ENCODE measurements around the gene C4orf50. TPM values are rescaled to one million over a fixed set of nuclear protein-coding genes. Genes with fewer than 3 reads are reported as not detected.

C4orf50 gene
- total RNA-seq, 1 donor from 2014 or later: 0.05 TPM

DNA sequence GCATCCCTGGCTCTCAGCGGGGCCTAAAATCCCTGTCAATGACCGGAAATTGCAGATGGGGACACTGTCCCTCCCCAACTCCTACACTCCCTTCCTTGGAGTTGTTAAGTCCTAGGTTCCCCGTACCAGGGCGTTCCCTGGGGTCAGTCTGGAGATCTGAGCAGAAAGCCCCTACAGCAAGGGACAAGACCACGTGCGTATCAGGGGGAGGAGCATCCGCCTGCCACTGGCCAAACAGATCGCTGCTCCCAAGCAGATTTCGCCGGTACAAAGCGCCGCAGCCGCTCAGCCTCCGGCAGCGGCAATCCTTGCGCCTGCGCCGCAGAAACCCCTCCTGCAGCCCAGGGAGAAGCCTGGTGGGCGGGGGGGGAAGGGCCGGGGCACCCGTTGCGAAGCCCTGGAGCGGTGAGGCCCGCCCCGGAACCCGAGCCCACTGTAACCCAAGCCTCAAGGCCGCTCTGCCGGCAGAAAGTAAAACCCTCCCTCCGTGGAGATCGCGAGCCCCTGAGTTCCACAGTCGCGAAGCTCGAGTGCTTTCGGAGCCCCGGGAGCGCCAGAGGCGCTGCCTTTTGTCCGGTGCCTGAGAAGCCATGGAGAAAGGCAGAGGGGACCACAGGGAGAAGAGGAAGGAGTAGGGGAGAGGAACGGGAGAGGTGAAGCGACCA lies 128.0 kb downstream of the C4orf50 start:
- no peak for DNase-seq (ENCODE audit: low spot score)

DNA sequence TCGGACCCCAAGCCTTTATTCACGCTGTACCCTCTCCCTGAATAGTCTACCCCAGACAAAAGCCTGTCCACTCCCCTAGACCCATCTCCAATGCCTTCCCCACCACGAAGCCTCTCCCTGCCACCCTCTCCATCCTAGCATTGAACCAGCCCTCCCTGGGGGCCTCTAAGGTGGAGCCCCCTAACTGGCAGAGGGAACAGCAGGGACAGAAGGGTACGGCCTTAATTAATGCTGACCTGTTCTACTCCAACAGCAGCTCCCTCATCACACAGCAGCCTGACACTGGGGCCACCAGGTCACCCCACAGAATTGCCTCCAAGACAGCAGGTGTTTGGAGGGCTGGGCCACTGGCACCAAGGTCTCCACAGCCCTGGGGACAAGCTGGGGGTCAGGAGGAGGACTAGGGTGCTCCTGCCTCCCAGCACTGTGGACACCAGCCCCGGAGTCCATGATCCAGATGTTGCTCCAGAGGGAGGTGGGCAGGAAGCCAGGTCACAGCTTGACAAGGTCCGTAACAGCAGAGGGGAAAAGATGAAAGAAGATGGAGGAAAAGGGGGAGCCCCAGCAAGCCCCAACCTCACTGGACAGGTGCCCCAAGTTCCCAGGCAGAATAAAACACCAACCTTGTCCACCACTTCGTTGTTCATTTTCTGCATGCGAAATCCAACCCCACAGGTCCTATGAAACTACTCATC lies 129.1 kb downstream of the C4orf50 start:
- DNase-seq (ENCODE audit: low spot score): no peak

DNA sequence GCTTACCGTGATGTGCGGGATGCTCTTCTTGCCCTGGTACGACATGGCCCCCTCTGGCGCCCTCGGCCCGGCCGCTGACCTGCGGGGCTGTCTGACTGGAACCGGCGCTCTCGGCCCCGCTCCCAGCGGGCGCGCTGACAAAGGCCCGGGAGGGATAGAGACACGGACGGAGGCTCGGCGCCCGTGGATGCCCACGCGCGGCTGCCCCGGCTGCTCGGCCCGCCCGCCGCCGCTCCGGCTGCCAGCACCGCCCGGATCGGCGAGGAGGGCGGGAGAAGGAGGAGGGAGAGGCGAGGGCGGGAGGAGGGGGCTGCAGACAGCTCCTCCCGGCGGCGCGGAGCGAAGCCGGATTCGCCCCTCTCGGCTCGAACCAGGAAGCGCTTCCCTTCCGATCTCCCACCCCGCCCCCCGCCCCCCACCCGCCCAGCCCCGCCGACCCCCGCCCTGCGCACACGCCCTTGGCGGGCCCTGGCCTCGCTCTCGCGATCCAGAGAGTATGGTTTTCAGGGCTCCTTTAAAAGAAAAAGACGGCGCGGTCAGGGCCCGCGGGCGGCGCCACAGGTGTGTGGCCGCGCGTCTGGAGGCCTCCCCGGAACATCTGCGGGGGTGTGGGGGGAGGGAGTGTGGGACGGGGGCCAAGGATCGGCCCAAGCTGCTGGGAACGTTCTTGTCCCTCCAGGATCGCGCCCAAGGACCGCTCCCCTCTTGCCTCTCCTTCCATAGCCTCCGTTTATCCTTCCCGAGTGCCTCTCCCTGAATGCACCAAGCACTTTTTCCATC lies 129.8 kb downstream of the C4orf50 start:
- no peak for DNase-seq (ENCODE audit: low spot score)

DNA sequence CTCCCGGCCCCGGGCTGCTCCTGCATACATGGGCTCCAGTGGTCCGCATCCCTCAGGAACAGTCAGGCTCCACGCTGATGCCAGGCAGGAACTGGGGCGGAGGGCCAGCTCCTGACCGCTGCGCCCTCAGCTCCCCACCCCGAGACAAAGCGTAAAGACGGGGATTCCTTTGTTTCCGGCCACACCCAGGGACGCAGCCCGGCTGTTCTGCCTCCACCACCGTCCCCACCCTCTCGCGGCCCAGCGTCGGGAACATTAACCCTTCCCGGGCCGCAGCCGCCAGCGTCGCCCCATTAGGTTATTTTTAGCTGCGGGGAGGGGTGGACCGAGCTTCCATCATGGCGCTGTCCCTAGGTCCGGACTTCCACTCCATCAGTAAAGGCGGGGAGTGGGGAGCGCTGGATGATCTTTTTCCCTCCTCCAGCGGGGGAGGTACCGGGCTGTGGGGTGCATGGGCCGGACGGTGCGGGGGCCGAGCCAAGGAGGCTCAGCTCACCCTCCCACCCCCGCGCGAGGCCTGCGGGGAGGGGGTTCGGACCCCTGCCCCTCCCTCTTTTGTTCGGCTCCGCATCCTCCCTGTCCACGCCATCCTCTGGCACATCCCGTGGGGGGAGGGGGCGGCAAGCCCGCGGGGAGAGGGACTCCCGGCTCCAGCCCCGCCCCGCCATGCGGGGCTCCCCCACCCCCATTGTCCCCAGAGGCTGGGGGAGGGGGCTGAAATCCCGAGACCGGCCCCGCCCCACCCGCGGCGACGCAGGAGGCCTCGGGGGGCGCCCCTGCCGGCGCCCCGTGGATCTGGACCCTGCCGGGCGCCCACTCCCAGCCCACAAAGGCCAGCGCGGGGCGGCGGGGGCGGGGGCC lies 130.6 kb downstream of the C4orf50 start:
- DNase-seq (ENCODE audit: low spot score): no peak

DNA sequence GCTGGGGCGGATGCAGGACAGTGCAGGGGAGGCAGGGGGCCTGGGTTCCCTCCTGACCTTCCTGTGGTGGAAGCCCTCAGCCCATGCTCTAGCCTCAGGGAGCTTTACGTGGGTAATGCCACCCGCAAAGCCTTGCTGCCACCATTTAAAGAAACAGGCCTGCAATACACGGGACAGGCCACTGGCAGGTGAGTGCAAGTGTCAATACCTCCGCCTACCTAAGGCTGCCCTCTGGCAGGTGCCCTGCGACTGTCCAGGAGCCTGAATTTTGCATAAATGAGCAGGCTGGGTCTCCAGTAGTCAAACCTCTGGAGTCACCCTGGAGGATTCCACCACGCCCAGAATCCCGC lies 131.2 kb downstream of the C4orf50 start:
- no peak for DNase-seq (ENCODE audit: low spot score)

DNA sequence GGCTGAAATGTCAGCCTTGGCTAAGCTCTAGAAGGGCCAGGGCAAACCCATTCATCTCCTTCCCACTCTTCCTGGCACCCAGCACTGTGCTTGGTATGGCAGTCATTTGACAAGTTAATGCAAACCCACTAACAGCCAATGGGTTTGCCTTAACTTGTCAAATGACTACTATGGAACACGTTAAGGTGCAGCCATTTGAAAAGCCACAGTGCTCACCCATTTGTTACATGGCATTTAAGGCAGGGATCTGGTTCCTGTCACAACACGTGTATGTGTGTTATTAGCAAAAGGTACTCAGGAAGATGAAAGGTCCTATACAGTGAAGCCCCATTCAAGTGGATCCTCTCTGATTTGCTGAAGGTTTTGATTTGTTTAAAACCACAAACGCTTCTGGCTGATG lies 132.5 kb downstream of the C4orf50 start:
- DNase-seq (ENCODE audit: low spot score): no peak

DNA sequence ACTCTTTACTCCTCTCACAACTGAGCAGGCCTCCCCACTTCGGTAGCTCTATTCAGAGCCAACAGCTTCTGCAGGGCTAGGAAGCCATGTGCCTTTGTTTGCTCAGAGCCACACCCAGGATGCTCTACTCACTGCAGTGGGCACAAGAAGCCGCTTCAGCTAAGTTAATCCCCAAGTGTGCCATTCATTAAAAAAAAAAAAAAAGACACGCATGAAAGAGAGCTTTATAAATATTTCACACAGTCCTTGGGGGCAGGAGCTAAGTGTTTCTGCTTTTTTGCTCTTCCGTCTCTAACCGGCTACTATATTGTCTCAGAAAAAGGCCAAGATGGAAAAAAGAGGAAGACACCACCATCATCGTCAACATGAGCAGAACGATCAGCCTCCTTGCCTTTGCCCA lies 133.4 kb downstream of the C4orf50 start:
- DNase-seq (ENCODE audit: low spot score): no peak

DNA sequence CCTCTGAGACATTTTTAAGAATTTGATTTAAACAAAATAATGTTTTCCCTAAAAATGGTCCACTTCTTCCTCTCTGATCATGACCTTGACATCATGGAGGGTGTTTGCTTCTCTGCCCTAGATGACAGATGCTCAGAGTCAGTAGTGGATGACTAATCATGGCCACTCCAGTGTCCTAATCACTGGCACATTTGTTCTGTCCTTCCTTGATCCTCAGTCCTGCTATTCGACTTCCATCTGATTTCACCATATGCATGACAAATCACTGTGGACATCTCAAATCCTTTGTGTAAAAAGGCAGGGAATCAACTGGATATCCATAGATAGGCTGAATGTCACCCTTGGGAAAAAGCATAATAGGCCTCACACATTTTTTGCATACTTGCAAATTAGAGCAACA lies 134.3 kb downstream of the C4orf50 start:
- DNase-seq (ENCODE audit: low spot score): no peak

DNA sequence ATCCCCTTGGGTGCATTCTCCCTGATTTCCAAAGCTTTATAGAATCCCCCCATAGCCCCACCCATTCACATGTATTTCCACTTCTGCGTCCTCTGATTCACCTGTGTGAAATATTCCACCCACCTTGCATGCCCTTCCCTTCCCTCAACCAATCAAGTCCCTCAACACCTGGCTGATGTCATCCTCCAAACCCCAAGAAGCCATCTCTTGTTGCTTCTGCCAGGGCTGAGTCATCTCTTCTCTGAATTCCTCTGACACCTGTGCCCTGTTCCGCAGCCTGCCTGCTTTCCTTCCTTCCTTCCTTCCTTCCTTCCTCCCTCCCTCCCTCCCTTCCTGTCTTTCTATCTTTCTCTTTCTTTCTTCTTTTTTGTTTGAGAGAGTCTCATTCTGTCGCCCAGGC lies 135.3 kb downstream of the C4orf50 start:
- no peak for DNase-seq (ENCODE audit: low spot score)

DNA sequence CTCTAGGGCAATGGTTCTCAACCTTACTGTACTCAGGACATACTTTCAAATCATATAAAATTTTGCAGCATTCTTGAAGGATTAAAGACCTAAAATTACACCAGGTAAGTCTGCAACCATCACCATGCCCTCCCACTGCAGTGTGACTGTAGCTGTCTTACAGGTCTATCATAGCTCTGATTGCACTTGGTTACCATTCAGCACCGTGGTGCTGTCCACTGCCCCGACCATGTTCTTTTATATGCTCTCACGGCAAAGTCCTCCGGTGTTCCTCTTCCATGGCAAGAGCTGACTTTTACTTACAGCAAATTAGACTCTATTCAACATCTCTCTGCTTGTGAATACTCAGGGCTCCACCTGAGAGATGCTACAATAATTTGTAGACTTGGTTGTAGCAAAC lies 136.9 kb downstream of the C4orf50 start:
- no peak for DNase-seq (ENCODE audit: low spot score)

DNA sequence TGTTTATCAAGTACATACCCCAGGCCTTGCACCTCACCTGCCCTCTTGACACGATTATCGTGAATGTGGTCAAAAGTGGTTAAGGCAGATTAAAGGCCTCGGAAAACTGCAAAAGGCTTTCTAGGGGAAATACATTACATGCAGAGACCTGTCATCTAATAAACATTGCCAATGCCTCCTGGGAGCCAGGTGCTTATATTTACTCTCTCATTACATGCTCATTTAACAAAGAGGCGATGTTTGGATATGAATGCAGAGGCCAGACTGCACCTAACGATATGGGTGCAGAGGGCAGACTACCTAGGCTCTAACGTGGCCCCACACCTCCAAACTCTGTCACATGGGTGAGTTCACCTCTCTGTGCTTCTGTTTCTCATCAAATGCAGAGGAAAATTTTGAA lies 139.9 kb downstream of the C4orf50 start:
- no peak for DNase-seq (ENCODE audit: low spot score)

DNA sequence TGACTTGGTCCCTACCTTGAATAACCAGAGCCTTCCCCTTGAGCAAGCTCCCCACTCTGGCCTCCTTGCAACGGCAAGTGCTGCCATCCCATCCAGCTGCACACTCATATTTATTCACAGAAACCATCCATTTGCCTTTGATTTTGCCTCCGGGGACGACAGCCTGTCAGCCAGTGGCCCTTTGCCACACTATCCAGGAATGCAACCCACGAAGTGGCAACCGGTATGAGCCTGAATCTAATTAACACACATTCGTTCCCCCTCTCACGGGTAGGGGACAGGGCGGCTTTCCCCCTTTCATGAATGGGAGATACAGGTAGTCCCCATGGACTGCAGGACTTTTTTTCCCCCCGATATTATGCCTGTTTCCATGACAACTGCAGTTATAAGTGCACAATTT lies 140.8 kb downstream of the C4orf50 start:
- no peak for DNase-seq (ENCODE audit: low spot score)

DNA sequence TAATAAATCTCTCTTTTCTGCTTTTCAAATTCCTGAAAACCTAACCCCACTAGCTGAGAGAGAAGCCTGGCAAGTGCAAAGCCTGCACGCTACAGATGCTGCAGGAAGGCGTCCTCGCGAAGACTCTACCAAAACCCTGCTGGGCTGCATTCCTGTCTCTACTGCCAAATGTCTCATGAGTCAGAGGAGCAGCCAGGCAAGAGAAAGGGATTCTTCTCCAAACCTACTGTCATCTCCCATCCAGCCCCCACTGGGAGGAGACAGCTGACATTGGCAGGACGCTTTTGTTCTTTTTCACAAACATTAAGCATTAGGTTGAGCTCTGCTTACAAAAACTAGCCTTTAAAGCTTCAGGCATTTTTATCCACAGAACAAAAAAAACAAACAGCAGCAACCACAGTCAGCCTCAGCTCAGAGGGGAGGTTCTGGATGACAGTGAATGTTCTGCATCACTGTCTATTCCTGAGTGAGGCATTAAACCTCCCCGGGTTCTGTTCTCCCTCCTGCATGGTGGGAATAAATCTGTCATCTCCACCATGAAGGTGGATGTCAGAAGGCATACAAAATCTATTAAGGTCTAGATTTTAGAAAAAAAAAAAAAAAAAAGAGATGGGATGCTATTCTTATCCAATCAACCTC lies 143.3 kb downstream of the C4orf50 start:
- no peak for DNase-seq (ENCODE audit: low spot score)

DNA sequence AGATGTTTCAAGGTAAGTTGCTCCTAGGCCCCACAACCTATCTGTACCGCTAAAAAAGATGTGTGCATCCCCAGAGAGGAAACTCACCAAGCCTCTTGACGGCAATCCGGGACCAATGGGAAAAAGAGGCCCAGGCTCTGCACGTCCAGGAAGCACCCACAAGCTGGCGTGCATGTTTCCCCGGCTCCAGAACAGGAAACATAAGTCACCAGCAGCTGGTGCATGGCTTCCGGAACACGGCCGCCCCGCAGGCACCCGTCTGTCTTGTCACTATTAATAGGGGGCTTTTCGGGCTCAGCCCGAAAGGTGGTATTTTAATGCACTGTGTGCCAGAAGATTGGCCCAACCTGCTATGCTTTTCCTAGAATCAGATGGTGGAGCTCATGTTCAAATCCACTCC lies 147.5 kb downstream of the C4orf50 start:
- no peak for DNase-seq (ENCODE audit: low spot score)

DNA sequence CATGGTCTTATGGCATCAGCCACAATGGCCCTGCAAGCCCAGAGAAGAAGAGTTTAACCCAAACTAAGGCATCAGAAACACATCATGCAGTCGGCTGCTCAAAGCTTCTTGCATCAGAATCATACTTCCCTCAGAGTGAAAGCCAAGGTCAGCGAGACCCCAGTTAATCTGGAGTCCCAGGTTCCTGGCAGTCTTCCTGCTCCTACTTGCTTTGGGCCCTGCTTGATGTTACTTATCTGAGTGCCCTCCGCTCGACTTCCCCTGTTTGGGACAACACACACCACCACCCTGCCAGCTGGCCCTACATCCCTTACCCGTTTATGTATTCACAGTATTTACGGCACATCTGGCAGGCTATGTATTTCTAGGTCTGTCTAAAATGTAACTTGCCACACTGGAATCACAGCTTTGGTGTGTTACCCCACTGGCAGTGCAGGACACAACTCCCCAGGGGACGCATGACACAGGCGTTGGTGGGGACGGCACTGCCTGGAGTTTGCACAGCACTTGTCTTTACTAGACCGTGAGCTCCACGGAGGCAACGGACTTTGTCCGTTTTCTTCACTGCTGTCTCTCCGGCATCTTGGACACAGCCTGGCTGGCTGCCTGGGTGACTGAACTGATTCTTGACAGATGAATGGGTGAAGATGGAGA lies 148.1 kb downstream of the C4orf50 start:
- no peak for DNase-seq (ENCODE audit: low spot score)

DNA sequence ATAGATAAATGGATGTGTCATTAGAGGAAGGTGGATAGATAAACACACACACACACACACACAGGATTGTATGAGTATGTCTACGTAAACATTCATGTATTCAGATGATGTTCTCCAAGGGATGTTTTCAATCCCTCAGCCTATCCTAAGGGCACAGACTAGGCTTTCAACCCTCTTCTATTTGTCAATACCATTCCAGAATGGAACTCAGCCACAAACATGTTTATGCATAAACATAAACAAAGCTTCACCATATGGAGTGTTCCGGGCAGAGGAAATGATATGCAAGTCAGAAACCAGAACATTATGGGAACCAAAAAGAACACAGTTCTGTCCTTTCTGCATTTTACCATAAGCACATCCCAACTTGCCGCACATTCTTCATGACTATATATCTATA lies 150.4 kb downstream of the C4orf50 start:
- no peak for DNase-seq (ENCODE audit: low spot score)

DNA sequence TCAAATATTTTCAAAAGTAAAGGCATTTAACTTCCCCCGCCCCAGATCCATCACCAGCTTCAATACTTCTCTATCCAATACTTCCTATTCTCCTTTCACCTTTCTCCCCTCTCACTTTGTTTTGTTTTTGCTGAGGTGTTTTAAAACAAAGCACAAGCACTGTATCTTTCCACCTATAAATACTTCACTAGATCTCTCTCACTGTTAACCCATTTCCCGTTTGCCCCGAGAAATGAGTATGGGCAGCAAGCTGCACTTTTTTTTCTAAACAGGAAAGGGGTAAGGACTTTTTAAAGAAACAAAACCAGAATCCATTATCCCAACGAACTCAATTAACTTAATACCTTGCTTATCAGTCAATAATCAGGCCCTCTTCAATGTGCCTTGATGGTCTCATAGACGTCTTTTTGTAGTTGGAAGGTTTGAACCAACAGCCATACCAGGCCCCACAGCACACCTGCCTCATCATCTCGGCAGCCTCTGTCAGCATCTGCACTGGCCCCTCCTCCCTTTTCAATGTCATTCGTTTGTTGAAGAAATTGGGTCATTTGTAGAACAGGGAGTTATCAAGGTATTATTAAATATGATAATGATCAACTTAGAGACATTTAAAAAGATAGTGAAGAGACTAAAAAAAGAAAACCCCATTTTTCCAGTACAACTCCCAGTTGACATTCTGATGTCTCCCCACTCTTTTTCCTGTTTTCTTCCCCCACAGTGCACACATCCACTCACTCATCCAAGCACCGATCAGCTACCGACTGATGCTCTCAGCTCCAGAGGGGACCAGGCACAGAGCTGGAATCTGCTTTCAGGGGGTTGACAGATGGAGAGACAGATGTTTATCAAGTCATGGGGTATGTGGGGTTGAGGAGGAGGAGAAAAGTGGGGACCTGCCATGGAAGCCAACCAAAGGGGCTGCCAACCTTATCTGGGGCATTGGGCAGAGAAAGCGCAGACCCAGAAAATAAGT lies 151.1 kb downstream of the C4orf50 start:
- no peak for DNase-seq (ENCODE audit: low spot score)

DNA sequence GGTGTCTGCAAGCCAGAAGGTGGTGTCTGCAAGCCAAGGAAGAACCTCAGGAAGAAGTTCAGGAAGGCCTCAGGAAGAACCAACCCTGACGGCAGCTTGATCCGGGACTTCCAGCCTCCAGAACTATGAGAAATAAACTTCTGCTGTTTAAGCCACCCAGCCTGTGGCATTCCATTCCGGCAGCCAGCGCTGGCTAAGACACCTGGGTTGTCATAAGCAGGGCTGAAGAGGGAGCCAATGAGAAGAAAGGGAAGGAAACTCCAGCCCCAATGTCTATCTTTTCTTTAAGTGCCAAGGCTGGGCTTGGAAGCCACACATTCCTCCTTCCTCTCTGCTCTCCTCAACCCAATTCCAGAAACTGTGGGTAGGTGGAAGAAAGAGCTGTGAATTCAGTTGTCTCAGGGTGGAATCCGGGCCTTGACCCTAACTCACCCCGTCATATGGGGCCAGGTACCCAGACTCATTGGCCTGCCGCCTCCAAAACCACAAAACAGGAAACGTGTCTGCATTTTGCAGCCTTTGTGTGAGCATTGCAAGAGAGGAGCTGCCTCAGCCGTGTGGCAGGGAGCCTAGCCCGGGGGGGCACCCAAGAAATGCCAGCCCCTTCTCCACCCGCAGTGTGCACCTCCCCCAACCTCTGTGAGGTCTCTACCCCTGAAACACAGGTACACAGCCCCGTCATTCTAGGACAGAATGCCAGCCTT lies 152.2 kb downstream of the C4orf50 start:
- DNase-seq (ENCODE audit: low spot score): no peak

DNA sequence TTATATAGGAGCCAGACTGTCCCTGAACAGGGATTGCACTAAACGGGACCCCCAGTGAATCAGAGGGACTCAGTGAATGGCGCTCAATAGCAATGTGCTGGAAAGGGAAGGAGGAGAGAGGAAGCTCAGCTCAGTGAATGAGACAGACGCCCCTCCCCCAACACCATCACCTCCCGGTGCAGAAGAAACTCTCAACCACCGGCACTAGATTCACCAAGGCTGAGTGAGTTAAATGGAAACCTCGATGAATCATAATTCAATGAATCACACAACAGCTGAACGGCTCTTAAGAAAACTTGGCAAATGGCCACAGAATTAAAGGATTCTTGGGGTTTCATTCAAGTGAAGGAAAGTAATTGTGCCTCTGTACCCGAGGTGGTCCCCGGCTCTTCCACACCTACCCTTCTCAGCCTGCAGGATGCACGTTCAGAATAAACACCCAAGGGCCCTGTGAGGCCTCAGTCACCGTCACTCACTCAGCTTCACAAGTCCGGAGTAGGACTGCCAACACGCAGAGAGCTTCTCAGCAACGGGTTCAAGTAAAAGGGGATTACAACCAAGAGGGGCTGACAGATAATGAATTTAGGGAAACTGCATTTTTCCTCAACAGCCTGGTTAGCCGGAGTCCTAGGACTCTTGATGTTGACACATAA lies 154.6 kb downstream of the C4orf50 start:
- DNase-seq (ENCODE audit: low spot score): no peak
